C1 segment of cervical spinal cord (tissue), 14 donors: ENCODE measurements around the gene TM9SF2.
"Not testable (repeated sequence)": the region's sequence is repeated elsewhere in the genome, so short reads cannot be mapped to it uniquely, and the experiment has no call there.

Source experiments
- DNase-seq, 14 donors: peaks; one replicate each; lab custom pipeline; 2025; lab: John Stamatoyannopoulos, UW

Gene TM9SF2, protein sequence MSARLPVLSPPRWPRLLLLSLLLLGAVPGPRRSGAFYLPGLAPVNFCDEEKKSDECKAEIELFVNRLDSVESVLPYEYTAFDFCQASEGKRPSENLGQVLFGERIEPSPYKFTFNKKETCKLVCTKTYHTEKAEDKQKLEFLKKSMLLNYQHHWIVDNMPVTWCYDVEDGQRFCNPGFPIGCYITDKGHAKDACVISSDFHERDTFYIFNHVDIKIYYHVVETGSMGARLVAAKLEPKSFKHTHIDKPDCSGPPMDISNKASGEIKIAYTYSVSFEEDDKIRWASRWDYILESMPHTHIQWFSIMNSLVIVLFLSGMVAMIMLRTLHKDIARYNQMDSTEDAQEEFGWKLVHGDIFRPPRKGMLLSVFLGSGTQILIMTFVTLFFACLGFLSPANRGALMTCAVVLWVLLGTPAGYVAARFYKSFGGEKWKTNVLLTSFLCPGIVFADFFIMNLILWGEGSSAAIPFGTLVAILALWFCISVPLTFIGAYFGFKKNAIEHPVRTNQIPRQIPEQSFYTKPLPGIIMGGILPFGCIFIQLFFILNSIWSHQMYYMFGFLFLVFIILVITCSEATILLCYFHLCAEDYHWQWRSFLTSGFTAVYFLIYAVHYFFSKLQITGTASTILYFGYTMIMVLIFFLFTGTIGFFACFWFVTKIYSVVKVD

DNA sequence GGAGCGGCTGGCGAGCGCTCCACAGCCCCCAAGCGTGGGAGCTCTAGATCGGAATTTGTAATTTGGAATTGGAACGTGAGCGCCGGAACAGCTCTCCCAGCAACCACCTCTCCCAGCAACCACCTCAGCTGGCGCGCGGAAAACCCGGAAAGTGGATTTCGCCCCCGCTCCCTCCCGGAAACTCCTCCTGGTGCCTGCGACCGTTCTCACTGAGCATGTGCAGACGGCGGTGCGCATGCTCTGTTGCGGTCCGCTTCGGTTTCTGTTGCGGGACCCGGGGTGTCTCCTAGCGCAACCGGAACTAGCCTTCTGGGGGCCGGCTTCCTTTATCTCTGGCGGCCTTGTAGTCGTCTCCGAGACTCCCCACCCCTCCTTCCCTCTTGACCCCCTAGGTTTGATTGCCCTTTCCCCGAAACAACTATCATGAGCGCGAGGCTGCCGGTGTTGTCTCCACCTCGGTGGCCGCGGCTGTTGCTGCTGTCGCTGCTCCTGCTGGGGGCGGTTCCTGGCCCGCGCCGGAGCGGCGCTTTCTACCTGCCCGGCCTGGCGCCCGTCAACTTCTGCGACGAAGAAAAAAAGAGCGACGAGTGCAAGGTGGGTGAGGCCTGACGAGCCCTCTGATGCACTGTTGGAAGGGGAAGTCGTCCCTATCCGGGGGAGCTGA lies at the start of gene TM9SF2:
Gene TM9SF2, plus strand, starts transcription at position 289 of the 664 bp plus-strand sequence. Its CDS starts 135 bp downstream, at position 424.
- DNase-seq, result peak; percentile 77 to 97 (median 94)

DNA sequence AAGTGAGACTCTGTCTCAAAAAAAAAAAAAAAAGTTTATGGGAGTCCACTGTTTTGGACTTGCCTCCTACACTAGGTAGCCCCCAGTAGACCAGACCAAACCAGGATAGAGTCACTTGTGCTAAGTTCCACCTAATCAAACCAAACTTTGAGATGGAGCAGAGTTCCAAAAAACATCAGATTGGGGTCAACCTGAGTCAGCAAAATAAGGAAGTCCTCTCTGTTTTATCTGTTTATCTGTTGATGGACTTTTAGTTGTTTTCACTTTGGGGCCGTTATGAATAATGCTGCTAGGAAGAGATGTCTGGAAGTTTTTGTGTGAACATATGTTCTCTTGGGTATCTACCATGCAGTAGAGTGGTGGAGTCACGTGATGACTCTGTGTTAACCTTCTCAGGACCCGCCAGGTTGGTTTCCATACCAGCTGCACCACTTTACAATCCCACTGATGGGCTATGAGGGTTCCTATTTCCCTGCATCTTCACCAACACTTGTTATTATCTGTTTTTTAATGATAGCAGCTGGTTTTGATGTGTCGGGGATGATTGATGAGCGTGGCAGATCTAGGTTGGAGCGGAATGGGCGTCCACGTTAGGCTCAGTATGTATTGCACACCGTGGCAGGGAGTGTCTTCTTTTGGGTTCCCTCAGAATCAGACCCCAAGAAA lies 46.6 kb upstream of the TM9SF2 start:
- DNase-seq, result no peak

DNA sequence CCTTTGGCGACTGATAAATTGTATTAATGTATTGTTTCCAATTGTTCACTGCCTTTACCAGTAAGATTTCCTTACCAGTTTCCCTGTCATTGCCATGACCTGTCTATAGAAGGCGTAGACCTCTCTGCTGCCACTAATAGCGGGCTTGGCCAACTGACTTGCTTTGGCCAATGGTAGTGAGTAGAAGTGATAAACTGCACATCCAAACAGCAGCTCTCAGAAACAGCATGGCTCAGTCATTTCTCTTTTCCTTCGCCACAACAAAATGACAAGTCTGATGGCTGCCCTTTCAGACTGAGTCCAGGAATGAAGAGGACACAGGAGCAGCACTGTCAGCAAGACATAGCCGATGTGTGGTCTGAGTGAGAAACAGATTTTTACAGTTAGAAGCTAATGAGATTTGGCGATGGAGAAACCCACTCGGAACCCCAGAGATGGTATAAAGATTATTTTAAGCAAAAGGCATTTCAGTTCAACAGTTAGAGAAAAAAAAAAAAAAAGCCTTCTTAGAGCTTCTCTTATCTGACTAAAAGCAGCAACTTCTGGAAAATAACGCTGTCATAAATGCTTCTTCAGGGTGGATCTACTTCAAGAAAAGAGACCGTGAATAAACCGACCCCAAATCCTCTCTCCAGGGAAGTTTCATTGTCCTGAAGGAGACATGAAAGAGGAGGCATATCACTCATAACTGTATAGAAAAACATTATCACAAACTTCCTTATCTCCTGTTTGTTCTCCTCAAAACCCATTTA lies 42.0 kb upstream of the TM9SF2 start:
- DNase-seq, result no peak

DNA sequence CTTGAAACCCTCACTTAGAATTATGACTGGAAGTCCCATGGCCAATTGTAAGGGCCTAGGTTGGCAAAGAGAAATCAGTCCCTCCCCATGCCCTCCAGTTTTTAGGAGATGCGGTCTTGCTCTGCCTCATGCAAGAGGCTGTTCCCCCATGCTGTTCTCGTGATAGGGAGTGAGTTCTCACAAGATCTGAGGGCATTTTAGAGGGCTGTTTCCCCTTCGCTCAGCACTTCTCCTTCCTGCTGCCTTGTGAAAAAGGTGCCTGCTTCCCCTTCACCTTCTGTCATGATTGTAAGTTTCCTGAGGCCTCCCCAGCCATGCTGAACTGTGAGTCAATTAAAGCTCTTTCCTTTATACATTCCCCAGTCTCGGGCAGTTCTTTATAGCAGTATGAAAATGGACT lies 40.5 kb upstream of the TM9SF2 start:
- DNase-seq, result not testable (repeated sequence)

DNA sequence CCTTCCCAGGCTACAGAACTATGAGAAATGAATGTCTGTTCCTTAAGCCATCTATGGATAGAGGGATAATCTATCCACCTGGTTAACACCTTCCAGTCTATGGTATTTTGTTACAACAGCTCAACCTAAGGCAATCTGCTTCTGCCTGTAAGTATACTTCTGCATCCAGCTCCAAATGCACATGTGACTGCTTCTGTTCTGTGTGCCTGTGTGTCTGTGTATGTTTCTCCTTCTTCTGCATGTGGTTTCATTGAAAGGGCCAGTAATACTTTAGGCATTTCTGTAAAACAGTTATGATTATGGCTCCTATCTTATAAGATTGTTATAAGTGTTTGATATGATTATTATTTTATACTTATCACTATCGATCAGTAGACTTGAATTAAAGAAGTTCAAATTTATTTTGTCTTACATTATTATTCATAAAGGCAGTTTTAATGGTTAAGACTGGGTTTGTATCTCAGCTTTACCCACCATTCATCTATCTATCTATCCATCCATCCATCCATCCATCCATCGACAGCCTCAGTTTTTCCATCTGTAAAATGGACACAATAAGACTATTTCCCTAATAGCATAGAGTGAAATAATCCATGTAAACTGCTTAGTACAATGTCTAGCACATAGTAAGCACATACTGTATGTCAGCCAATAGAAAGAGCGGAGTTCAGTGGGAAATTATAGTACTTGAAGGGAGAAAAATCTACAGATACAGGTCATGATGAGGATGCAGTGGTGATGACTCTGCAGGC lies 37.5 kb upstream of the TM9SF2 start:
- no peak for DNase-seq

DNA sequence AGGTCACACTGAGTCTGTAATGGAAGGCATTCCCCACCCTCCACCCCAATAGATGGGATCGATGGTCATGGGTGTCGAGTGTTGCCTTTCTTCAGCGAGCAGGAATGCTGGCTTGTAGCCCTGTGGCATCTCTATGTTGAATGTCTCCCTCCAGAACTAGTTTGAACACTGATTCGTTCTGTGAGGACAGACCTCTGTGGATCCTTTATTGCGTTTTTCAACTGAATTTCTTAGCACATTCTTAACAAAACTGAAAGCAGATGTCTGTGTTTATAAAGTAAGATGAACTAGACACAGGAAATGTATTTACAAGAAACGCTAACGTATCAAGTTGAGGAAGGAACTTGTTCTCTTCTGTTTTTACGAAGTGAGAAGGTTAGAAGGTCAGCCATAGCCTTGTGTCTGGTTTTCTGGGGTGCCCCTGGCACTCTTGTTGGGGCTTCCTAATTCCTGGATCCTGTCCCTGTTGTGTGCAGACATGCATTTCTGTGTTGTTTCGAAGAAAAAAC lies 36.8 kb upstream of the TM9SF2 start:
- no peak for DNase-seq

DNA sequence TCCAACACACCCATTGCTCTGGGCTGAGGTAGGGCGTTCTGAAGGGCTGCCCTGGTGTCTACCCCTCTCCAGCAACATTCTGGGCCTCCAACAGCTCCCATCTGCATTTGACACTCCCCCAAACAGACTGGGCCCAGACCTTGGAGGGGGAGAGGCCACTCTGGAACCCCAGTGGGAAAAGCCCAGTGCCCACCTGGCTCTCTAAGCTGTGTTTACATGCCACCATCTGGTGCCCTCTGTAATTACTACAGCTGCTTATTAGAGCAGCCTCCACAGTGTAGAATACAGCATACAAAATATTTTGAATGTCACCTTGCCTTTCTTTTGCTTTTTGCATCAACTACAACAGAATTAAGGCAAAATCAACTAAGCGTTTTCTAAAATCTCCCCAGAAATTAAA lies 35.8 kb upstream of the TM9SF2 start:
- no peak for DNase-seq

DNA sequence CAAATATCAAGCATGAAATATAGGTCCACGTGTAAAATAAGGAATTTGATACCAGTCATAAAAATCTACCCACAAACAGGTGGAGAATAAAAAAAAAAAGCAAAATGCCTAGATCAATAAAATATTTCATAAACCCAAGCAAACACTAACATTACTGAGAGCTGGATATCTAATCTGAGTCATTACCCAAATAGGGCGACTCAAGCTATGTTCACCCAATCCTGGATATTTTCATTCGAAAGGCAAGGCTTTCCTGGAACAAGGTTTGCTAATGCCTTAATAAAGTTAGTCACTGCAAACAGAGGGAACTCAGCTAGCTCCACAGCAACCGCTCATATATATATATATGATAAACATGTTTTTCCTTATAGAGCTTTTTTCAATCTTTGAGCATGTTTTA lies 33.5 kb upstream of the TM9SF2 start:
- no peak for DNase-seq

DNA sequence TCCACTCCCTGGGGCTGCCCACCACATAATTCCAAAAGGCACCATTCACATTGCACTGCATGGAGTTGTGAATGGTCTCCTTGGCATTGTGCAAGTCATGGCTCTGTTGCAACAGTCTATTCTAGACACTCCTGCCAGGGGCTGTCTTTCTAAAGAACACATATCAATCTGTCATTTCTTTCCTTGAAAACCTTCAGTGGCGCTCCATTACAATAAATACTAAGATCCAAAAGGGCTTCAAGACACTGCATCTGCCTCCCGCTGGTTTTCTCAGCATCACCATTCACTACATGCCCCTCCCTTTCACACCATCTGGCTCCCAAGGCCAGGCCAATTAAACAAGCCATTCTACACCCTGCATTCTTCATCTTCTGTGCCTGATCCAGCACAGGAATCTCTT lies 32.2 kb upstream of the TM9SF2 start:
- DNase-seq, result no peak

DNA sequence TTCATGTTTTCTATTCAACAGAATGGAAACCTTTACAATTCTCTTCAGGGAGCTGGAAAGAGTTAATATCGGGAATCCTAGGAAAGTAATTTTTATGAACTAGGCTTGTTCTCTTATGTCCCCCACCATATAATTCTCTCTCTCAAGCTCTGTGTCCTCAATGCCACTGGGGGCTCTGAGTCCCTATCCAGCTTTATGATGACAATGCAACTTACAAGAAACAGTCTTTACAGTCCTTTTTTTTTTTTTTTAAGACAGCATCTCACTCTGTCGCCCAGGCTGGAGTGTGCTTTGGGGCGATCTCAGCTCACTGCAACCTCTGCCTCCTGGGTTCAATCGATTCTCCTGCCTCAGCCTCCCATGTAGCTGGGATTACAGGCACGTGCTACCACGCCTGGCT lies 31.2 kb upstream of the TM9SF2 start:
- DNase-seq, result no peak

DNA sequence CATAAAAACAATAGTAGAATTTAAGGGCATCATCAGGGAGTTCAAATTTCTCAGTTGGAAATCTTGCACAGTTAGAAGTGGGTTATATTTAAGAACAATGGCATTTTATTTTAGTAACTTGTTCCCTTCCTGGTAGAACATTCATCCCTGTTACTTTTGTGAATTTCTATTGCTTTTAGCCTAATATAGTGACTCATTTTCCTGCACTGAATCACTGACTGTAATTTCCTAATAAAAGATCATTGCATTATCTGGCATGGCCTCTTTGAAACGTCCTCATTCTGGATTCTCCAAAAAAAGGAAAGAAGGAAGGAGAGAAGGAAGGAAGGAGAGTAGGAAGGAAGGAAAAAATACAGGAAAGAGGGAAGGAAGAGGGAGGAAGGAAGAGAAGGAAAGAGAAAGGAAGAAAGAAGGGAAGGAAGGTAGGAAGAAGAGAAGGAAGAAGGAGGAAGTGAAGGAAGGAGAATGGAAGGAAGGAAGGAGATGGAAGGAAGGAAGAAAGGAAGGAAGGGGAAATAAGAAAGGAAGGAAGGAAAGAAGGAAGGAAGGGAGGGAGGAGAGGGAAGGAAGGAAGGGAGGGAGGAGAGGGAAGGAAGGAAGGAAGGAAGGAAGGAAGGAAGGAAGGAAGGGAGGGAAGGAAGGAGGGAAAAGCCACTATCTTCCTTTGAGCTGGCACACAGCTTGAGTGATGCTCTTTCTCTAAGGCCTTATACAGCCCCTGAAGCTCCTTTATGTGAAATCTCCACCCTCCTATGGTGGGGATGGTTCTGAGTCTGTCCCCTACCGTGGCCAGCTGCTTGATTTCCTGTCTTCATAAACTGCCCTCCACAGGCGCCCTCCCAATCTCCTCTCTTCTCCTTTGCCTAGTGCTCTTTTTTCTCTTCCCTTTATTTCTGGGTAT lies 29.8 kb upstream of the TM9SF2 start:
- no peak for DNase-seq

DNA sequence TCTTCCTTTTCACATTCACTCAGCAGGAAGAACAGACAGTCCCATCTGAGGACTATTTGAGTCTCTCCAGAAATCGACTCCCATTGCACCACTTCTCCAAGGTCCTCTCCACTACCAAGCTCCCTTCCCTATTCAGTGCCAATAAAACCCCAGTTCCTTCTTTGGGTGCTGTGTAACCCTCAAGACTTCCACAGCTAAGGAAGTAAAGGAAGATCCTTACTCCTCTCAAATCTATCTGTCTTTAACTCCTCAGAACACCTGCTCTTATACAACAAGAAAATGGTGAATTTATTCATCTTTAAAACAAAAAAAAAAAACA lies 29.2 kb upstream of the TM9SF2 start:
- no peak for DNase-seq

DNA sequence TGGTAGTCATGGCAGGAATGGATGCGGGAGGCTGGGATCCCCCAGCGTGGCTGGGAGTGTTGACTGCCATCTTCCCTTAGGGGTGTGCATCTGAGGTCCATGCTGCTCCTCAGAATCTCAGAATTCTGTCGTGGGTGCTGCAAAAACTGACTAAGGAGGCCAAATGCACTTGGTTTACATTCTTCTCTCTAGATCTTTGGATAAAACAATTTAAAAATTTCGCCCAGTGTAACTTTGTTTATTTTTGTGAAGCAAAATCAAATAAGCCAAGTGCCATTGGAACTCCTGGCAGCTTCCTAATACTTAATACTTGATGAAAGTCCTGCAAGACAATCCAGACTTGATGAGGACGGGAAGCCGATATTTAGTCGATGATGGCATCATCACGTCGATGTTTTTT lies 27.8 kb upstream of the TM9SF2 start:
- DNase-seq, result no peak

DNA sequence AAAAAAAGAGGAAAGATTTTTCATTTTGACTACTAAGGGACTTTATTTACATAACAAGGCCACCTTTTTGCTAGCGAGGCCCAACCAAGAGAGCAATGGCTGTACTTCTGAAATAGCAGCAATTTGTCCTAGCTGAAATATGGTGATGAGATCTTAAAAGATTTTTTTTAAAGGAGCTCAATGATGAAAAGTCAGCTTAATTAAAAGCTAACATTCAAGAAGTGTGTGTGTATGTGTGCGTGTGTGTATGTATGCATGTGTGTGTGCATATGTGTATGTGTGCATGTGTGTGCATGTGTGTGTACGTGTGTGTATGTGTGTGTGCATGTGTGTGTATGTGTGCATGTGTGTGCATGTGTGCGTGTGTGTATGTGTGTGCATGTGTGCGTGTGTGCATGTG lies 24.6 kb upstream of the TM9SF2 start:
- no peak for DNase-seq

DNA sequence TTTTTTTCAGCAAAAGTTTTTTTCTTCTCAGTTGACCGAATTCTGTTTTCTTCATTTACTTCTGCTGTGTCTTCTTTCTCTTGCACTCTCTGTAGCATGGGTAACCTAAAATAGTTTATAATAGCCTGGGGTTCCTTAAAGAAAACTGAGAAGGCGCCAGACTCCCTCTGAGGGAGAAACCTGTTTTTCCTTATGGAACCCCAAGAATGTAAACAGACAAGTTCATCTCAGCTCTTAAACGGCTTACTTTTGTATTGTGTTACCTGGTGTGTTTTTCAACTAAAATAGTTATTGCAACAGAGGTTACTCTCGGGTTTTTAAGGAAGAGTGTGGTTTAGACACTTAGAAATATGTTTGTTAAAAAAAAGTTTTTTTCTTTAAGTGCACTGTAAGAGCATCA lies 23.8 kb upstream of the TM9SF2 start:
- no peak for DNase-seq

DNA sequence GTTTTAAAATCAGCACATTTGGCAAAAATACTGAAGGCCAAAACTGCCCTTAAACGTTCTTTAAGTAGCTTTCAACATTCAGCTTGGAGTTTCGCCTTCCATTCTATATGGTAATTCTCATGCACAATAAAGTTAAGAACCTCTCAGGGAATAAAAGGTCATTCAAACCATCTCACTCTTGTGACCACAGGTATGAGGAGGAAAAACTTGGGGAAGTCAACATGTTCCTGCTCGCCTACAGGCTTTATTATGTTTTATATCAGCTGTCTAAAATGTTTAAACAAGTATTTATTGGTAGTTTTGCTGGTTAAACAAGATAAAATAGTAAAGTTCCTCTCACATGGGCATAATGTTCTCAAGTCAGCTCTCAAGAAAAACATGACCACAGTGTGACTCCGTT lies 19.9 kb upstream of the TM9SF2 start:
- no peak for DNase-seq

DNA sequence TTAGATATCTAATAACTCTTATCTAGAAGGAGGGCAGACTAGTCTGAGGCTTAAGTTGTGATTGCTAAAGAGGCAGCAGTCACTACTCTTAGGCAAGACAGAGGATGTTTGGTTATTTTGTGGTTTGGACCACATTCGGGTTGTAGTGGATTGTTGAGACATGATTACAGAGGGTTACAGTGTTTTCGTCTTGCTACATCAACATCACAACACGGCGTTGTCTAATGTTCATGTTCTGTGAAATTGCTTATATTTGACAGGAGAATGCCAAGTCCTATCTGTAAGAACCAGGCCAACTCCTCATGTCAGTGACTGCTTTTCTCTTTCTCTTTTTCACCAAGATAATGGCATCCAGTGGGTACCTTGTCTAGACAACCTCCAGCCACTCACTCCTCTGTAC lies 16.8 kb upstream of the TM9SF2 start:
- DNase-seq, result no peak

DNA sequence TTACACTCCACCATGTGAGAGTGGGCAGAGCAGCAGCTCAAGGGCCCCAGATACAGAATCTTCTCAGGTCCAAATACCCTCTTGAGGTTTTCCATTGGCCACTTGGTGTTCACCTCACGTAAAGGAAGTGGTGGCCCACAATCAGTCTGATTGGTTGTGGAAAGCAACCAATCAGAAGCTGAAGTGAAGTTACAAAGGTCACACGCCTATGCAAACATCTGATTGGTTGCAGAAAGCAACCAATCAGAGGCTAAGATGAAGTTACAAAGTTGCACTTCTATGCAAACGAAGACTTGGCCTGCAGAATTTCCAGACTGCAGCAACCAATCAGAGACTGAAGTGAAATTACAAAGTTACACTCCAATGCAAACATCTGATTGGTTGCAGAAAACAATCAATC lies 14.3 kb upstream of the TM9SF2 start:
- DNase-seq, result no peak

DNA sequence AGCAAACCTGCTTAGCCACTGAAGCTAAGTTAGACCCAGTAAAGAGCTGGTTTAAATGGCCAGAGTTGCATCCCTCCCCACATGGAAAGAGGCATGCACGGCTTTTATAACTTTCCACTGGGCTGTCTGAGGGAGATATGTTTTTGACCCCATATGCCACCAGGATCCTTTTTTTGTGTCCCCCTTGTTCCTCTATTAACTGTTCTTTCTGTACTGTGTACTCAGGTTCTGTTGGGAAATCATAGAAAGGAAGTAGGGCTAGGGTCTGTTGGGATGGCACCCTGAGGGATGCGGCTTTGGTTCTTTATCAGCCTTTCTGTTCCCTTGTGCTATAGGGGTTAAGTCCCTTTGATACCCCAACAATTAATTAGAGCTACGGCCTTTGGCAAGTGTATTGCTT lies 12.2 kb upstream of the TM9SF2 start:
- DNase-seq, result no peak

DNA sequence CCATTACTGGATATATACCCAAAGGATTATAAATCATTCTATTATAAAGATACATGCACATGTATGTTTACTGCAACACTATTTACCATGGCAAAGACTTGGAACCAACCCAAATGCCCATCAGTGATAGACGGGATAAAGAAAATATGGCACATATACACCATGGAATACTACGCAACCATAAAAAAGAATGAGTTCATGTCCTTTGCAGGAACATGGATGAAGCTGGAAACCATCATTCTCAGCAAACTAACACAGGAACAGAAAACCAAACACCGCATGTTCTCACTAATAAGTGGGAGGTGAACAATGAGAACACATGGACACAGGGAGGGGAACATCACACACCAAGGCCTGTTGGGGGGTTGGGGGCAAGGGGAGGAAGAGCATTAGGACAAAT lies 9.5 kb upstream of the TM9SF2 start:
- DNase-seq, result not testable (repeated sequence)
